HL-60 (cell line): ENCODE results near the gene CDK3.

ENCODE experiments used
- DNase-seq, 2 experiments: peaks; one replicate each; pipeline ENCODE4 v3.0.0-alpha.2; 2010 to 2020; ENCODE audit warnings: low read depth in 1 of 2, low spot score in 1 of 2
- H3K27ac ChIP-seq: fragments of 250-450 bp; sonication (Bioruptor Pico); replicated peaks from 2 replicates; pipeline ENCODE4 v1.5.1; 2020; ENCODE audit warnings: mild to moderate bottlenecking, moderate library complexity
- H3K27me3 ChIP-seq: fragments of 250-450 bp; sonication (Bioruptor Pico); 2 replicates; pipeline ENCODE4 v1.5.1; 2021; ENCODE audit warnings: mild to moderate bottlenecking, moderate library complexity; ENCODE audit not compliant: insufficient read depth, poor library complexity, severe bottlenecking
- H3K4me3 ChIP-seq: replicated peaks from 2 replicates; pipeline ENCODE4 v1.5.1; 2011; ENCODE audit warnings: mild to moderate bottlenecking, control low read depth, low read length; ENCODE audit not compliant: insufficient read depth
- CTCF ChIP-seq: IDR thresholded peaks from one replicate; pipeline ENCODE4 v1.5.1; 2011; ENCODE audit warnings: low read length, control low read depth, inconsistent platforms; ENCODE audit not compliant: insufficient read depth
- GABPA ChIP-seq: IDR thresholded peaks from 2 replicates; pipeline ENCODE4 v1.6.1; 2012; ENCODE audit warnings: low read depth
- POLR2AphosphoS5 ChIP-seq: IDR thresholded peaks from 2 replicates; pipeline ENCODE4 v1.6.1; 2012; ENCODE audit warnings: low read depth
- REST ChIP-seq: IDR thresholded peaks from 2 replicates; pipeline ENCODE4 v1.6.1; 2012; ENCODE audit warnings: low read depth; ENCODE audit not compliant: insufficient replicate concordance
- SPI1 ChIP-seq: IDR thresholded peaks from 2 replicates; pipeline ENCODE4 v1.6.1; 2012; ENCODE audit warnings: low read depth, mild to moderate bottlenecking, borderline replicate concordance

The CDK3 gene

GRCh38 chr17:76000016-76000754 lies 470 bp upstream of the CDK3 start:
- TF ChIP-seq CTCF (peak; percentile 53), POLR2AphosphoS5 (no peak), GABPA (no peak), SPI1 (no peak), REST (no peak)
- H3K27me3 ChIP-seq: no peaks in the 10 kb centered on the region
- peak overlapping the region; percentile 34 for H3K27ac ChIP-seq
- no peak overlapping the region for H3K4me3 ChIP-seq
- peak in 1 of 2 experiments; percentile 64 for DNase-seq

GRCh38 chr17:76002100-76002499 lies 1.4 kb downstream of the CDK3 start:
- H3K27me3 ChIP-seq: no peaks in the 10 kb centered on the region
- TF ChIP-seq POLR2AphosphoS5 (no peak), SPI1 (no peak)
- no peak overlapping the region for H3K27ac ChIP-seq
- DNase-seq: no peak
- no peak overlapping the region for H3K4me3 ChIP-seq

- H3K4me3 ChIP-seq: no peak overlapping the region
- TF ChIP-seq CTCF (no peak), SPI1 (no peak), POLR2AphosphoS5 (no peak), GABPA (no peak)
- no peaks in the 10 kb centered on the region for H3K27me3 ChIP-seq
- H3K27ac ChIP-seq: no peak overlapping the region
- DNase-seq: no peak
Measured at GRCh38 chr17:76003915-76004314, 3.3 kb downstream of the CDK3 start.

GRCh38 chr17:76004750-76005262 lies 4.2 kb downstream of the CDK3 start:
- peak overlapping the region; percentile 3 for H3K27ac ChIP-seq
- TF ChIP-seq CTCF (no peak), SPI1 (no peak), REST (no peak), POLR2AphosphoS5 (no peak), GABPA (no peak)
- DNase-seq: no peak

More at GRCh38 chr17:76004750-76005262, 4.2 kb downstream of the CDK3 start:
- no peak overlapping the region for H3K4me3 ChIP-seq
- H3K27me3 ChIP-seq: no peaks in the 10 kb centered on the region
